Right ventricle myocardium inferior (tissue), 1 donor: ENCODE measurements around the gene OR2A7. TPM values are rescaled to one million over a fixed set of nuclear protein-coding genes. Genes with fewer than 3 reads are reported as not detected.
A peak's percentile ranks its signal among the peaks of the same experiment; 100 is the strongest.
"Not testable (repeated sequence)": the region's sequence is repeated elsewhere in the genome, so short reads cannot be mapped to it uniquely, and the experiment has no call there.

Experiments
- ATAC-seq: fragments of 200-7000 bp; cut with Tn5 transposase; one replicate; pipeline ENCODE4 v1.9.1; 2020; ENCODE audit warnings: mild to moderate bottlenecking, moderate library complexity
- DNase-seq: peaks from one replicate; pipeline ENCODE4 v3.0.0; 2021; ENCODE audit errors: missing footprints
- intact Hi-C: fragments of 100-400 bp; cut with DNase I; formaldehyde crosslinking; loops from one replicate; pipeline ENCODE4 v1.11.0; 2022
- long read RNA-seq: library from polyadenylated mRNA; unstranded; transcript quantifications from one replicate; pipeline ENCODE4 v2.0.0, GENCODE V29; 2021
- total RNA-seq: library from RNA; stranded (reverse); fragmentation: NEBNext Ultra II Directional; extraction: Animal tissue kit (Norgen Biotek cat#: 25700); gene quantifications from one replicate; pipeline ENCODE4 v1.2.1, GENCODE V29; 2021
- donor health status: DM: no; HTN: yes; CAD: no; lungs with severe emphysema.

Gene OR2A7
- 0.22 TPM for total RNA-seq
- long read RNA-seq = 0 reads

- ATAC-seq, DNase-seq, intact Hi-C loops: not testable (repeated sequence)
Measured at GRCh38 chr7:144264692-144265091, at the start of gene OR2A7. Gene OR2A7, minus strand, starts transcription at chr7:144264792. Its CDS starts 5,164 bp downstream, at chr7:144259628.

- DNase-seq, ATAC-seq, intact Hi-C loops: not testable (repeated sequence)
Measured at GRCh38 chr7:144311872-144312469, 47.4 kb upstream of the OR2A7 start, which contains the start of gene OR2A1. Gene OR2A1, plus strand, starts transcription at chr7:144312419. Its CDS starts 5,706 bp downstream, at chr7:144318125.

- ATAC-seq, intact Hi-C loops, DNase-seq: not testable (repeated sequence)
Measured at GRCh38 chr7:144311218-144311617, 46.6 kb upstream of the OR2A7 start.

GRCh38 chr7:144309702-144310101, 45.1 kb upstream of the OR2A7 start:
- DNase-seq, ATAC-seq, intact Hi-C loops: not testable (repeated sequence)

- intact Hi-C loops, DNase-seq, ATAC-seq: not testable (repeated sequence)
Measured at GRCh38 chr7:144305156-144305555, 40.6 kb upstream of the OR2A7 start.

GRCh38 chr7:144303607-144304006, 39.0 kb upstream of the OR2A7 start:
- ATAC-seq, DNase-seq, intact Hi-C loops: not testable (repeated sequence)

GRCh38 chr7:144302578-144303303, 38.1 kb upstream of the OR2A7 start:
- intact Hi-C loops, ATAC-seq, DNase-seq: not testable (repeated sequence)

GRCh38 chr7:144293794-144294499, 29.4 kb upstream of the OR2A7 start:
- ATAC-seq = peak; percentile 92
- intact Hi-C loops, DNase-seq: not testable (repeated sequence)

- intact Hi-C loops, DNase-seq, ATAC-seq: not testable (repeated sequence)
Measured at GRCh38 chr7:144292384-144293161, 28.0 kb upstream of the OR2A7 start.

GRCh38 chr7:144291607-144292006, 27.0 kb upstream of the OR2A7 start:
- DNase-seq, ATAC-seq, intact Hi-C loops: not testable (repeated sequence)

- DNase-seq, ATAC-seq, intact Hi-C loops: not testable (repeated sequence)
Measured at GRCh38 chr7:144287171-144287784, 22.7 kb upstream of the OR2A7 start.

GRCh38 chr7:144283716-144284115, 19.1 kb upstream of the OR2A7 start:
- DNase-seq, intact Hi-C loops, ATAC-seq: not testable (repeated sequence)

GRCh38 chr7:144282490-144282889, 17.9 kb upstream of the OR2A7 start:
- ATAC-seq, intact Hi-C loops, DNase-seq: not testable (repeated sequence)

- ATAC-seq, intact Hi-C loops, DNase-seq: not testable (repeated sequence)
Measured at GRCh38 chr7:144281981-144282380, 17.4 kb upstream of the OR2A7 start.

GRCh38 chr7:144280010-144280409, 15.4 kb upstream of the OR2A7 start:
- ATAC-seq, intact Hi-C loops, DNase-seq: not testable (repeated sequence)

GRCh38 chr7:144275281-144275680, 10.7 kb upstream of the OR2A7 start:
- intact Hi-C loops, ATAC-seq, DNase-seq: not testable (repeated sequence)

GRCh38 chr7:144269188-144269587, 4.6 kb upstream of the OR2A7 start, which contains the start of gene CTAGE8:
Gene CTAGE8, minus strand, starts transcription at chr7:144269288. Its CDS starts 38 bp downstream, at chr7:144269250.
- DNase-seq, intact Hi-C loops, ATAC-seq: not testable (repeated sequence)

- ATAC-seq, DNase-seq, intact Hi-C loops: not testable (repeated sequence)
Measured at GRCh38 chr7:144262128-144262527, 2.5 kb downstream of the OR2A7 start.
